ENCODE data around the gene DCC.
A peak's percentile ranks its signal among the peaks of the same experiment; 100 is the strongest.

The DCC gene

DNA sequence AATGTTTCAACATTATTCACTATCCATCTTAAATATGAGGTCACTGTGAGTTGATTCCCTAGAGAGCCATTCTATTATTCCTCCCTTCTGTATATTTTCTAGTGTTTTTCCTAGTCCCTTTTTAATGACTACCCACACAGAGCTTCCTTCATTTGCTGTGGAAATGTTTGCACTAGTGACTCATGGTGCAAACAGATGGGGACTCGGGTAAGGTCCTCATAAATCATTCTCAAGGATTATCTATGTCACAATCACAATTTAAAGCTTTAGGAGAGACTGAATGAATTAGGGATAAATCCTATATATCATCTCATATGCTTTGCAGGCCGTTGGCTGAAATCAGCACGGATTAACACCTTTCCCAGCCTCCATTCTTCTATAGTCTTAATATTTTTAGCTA, 159.6 kb downstream of the DCC start:
- H3K4me3 ChIP-seq (ENCODE audit: low read length): no peak overlapping the region
- DNase-seq (ENCODE audit: low read depth): peak; percentile 0
- TF ChIP-seq CTCF (conservative IDR thresholded peaks at IDR 0.05; ENCODE audit: low read length): no peak

DNA sequence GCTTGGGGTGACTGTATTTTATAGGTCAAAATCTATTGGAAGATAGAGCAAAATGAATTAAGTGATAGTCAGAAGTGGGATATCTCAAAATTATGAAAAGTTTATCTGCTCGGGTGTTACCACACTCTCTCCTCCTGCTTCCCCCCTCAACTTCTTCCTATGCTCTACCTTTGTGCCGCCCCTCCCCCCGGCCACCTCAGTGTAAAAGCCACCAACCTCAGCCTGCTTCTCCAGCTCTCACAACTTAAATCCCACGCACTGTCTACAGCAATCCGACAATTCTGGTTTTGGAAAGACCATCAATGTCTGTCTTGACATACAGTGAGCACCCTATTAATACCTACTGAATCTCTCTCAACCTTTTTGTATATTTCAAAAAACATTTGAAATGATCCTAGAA, 164.6 kb downstream of the DCC start:
- no peak for DNase-seq (ENCODE audit: low read depth)
- TF ChIP-seq CTCF (conservative IDR thresholded peaks at IDR 0.05; ENCODE audit: low read length): no peak
- no peak overlapping the region for H3K4me3 ChIP-seq (ENCODE audit: low read length)

- no peak for TF ChIP-seq CTCF (conservative IDR thresholded peaks at IDR 0.05; ENCODE audit: low read length)
- no peak for DNase-seq (ENCODE audit: low read depth)
- no peak overlapping the region for H3K4me3 ChIP-seq (ENCODE audit: low read length)
Measured at GRCh38 chr18:52510139-52510538, 170.1 kb downstream of the DCC start.

GRCh38 chr18:52518086-52518485, 178.1 kb downstream of the DCC start:
- TF ChIP-seq CTCF (conservative IDR thresholded peaks at IDR 0.05; ENCODE audit: low read length): no peak
- DNase-seq (ENCODE audit: low read depth): no peak
- no peak overlapping the region for H3K4me3 ChIP-seq (ENCODE audit: low read length)

GRCh38 chr18:52519021-52519420, 179.0 kb downstream of the DCC start:
- TF ChIP-seq CTCF (conservative IDR thresholded peaks at IDR 0.05; ENCODE audit: low read length): no peak
- no peak for DNase-seq (ENCODE audit: low read depth)
- no peak overlapping the region for H3K4me3 ChIP-seq (ENCODE audit: low read length)

DNA sequence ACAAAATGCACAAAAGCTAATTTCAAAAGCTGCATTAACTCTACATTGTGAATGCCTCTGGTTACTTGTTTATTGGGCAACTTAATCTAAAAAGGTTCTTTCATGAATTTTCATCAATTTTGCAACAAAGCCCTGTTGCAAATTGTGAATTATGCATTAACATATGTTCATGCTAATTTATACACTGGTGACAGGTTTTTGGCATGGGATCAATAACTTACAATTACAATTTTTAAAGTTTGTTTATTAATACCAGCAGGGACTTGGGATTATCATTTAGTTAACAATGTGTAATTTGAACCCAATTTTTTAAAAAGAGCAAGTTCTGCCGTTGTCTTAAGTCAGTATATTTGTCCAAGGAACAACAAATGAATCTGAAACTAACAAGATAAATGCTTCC, 183.6 kb downstream of the DCC start:
- no peak for TF ChIP-seq CTCF (conservative IDR thresholded peaks at IDR 0.05; ENCODE audit: low read length)
- no peak overlapping the region for H3K4me3 ChIP-seq (ENCODE audit: low read length)
- no peak for DNase-seq (ENCODE audit: low read depth)

- TF ChIP-seq CTCF (conservative IDR thresholded peaks at IDR 0.05; ENCODE audit: low read length): no peak
- no peak for DNase-seq (ENCODE audit: low read depth)
- H3K4me3 ChIP-seq (ENCODE audit: low read length): no peak overlapping the region
Measured at GRCh38 chr18:52531836-52532235, 191.8 kb downstream of the DCC start.

Measured in AG10803 (cell line).